Sigmoid colon (tissue), 7 donors: ENCODE measurements around the gene LRRC37A2. TPM values are rescaled to one million over a fixed set of nuclear protein-coding genes. Genes with fewer than 3 reads are reported as not detected.
"Not testable (repeated sequence)": the region's sequence is repeated elsewhere in the genome, so short reads cannot be mapped to it uniquely, and the experiment has no call there.

ENCODE experiments used
- DNase-seq: peaks from one replicate; pipeline ENCODE4 v3.0.0-alpha.2; 2019
- H3K27ac ChIP-seq, 4 donors: fragments of 200-600 bp; sonication (generic); one replicate each; pipeline ENCODE4 v1.5.1; 2016 to 2019; ENCODE audit warnings: mild to moderate bottlenecking in 1 of 4
- H3K27me3 ChIP-seq, 3 donors: fragments of 200-600 bp; sonication (generic); one replicate each; pipeline ENCODE4 v1.5.1; 2019; ENCODE audit warnings: mild to moderate bottlenecking in 1 of 3
- H3K36me3 ChIP-seq, 4 donors: fragments of 200-600 bp; sonication (generic); one replicate each; pipeline ENCODE4 v1.5.1; 2016 to 2019
- H3K4me1 ChIP-seq, 4 donors: fragments of 200-600 bp; sonication (generic); one replicate each; pipeline ENCODE4 v1.5.1; 2017 to 2019
- H3K4me3 ChIP-seq, 4 donors: fragments of 200-600 bp; sonication (generic); one replicate each; pipeline ENCODE4 v1.5.1; 2017 to 2019; ENCODE audit warnings: mild to moderate bottlenecking in 2 of 4, moderate library complexity in 1 of 4
- H3K9me3 ChIP-seq, 4 donors: fragments of 200-600 bp in 3 of 4; sonication (generic) in 3 of 4; one replicate each; pipeline versions ENCODE4 v1.5.1 to v1.6.1; 2013 to 2019
- WGBS, 2 donors: extraction: QIAGEN DNeasy Blood & Tissue Kit; methylation state at CpG; one replicate each; pipeline ENCODE4 v1.1.7; 2013; 5-methylcytosine and 5-hydroxymethylcytosine counted together
- intact Hi-C: fragments of 100-400 bp; cut with DNase I; formaldehyde crosslinking; loops from one replicate; pipeline ENCODE4 v1.15.1; 2023
- polyA plus RNA-seq, 3 donors: library from polyadenylated mRNA; stranded (reverse); fragments of 200-250 nt; gene quantifications; one replicate each; pipeline ENCODE4 v1.2.3, GENCODE V29; 2013
- total RNA-seq, 4 donors: library from RNA; depleted of rRNA; stranded (reverse); fragments of >200 nt; gene quantifications; one replicate each; pipeline ENCODE4 v1.1.0, GENCODE V29; 2016
- donor health status: healthy with polysubstance abuse.
- donor health status: Bipolar disorder and iron deficiency.
- donor health status: healthy.

Gene LRRC37A2
- total and polyA plus RNA-seq, 7 donors, result 1.8 to 15.8 (median 7.3) TPM

DNA sequence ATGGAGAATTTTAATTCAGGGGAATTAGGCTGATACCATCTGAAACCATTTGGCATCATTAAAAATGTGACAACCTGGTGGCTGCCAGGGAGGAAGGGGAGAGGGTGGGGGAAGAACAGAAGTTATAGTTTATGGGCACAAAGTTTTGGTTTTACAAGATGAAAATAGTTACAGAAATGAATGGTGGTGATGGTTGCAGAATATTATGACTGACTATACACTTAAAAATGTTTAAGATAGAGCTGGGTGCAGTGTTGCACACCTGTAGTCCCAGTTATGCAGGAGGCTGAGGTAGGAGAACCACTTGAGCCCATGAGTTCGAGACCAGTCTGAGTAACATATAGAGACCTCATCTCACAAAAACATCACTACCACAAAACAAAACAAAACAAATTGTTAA lies 54.7 kb downstream of the LRRC37A2 start:
- H3K27me3 ChIP-seq, H3K4me3 ChIP-seq, H3K36me3 ChIP-seq, DNase-seq, H3K4me1 ChIP-seq, H3K27ac ChIP-seq, intact Hi-C loops, H3K9me3 ChIP-seq: not testable (repeated sequence)
- no CpG with 5 or more reads among the region's 1 CpG for WGBS, 2 donors

DNA sequence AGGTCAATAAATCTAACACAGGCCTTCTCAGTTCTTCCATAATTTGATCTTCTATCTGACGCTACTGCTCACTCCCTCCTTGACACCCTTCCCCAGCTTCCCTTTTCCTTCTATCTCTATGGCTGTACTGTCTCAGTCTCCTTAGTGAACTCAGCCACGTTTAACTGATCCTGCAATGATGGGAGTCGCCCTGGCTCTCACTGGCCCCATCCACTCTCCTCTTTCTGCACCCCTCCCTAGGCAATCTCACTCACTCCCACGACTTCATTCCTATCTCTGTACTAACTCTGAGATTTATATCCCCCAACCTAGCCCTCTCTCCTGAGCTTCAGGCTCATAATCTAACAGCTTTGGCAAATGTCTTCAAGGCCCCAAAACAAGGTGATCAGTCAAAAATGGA lies 59.5 kb downstream of the LRRC37A2 start:
- H3K27me3 ChIP-seq, intact Hi-C loops: not testable (repeated sequence)
- no CpG with 5 or more reads among the region's 4 CpGs for WGBS, 2 donors

DNA sequence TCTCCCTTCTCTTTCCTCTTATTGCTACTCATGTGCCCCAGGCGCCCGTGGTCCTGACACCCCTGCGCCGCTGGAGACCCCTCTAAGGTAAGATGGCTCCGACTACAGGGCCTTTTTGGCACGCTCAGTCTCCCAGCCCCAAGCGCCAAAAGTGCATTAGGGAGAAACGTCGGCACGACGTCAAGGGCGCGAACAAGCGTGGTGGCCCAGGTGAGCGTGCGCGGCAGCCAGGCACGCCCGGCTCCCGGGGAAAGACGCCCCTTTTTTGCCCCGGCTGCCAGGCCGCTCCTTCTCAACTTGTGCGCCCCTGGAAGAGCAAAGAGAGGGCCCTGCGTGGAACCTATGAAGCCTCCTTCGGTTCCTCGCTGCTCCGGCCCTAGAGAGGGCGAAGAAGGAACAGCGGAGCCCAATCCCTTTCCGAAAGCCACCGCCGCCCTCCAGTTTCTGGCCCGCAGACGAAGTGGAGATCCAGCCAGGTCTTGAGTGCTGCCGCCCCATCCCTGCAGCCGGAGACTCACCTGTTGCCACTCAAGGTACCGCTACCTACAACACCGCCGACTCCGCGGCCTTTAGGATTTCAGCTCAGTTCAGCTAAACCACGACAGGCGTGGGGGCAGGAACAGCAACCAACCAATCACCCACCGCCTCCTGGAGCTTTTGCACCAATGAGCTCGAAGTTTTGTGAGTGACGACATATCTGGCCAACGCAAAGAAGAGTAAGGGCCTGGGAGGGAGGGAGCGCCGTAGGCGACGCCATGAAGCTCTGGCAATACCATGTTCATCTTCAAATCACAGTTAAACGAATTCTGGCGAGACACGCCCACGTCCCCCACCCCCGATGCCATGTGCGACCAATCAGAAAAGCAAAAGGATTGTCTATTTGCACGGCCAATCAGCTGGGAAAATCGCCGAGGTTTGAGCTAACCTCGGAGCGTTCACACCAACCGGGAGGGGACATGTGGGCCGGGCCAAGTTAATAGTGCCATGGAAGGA lies 67.1 kb downstream of the LRRC37A2 start, which contains the start of gene ARL17A:
Gene ARL17A, minus strand, starts transcription at position 609 of the 993 bp plus-strand sequence. CDS start 3,369 bp downstream, outside the sequence.
- H3K4me1 ChIP-seq, intact Hi-C loops, H3K27me3 ChIP-seq, H3K9me3 ChIP-seq, H3K36me3 ChIP-seq: not testable (repeated sequence)
- H3K27ac ChIP-seq, result peak within 1 kb of the TSS; percentile 61 to 83 (median 72)
- H3K4me3 ChIP-seq, result peak within 1 kb of the TSS in 1 of 4 donors; percentile 27
- peak; percentile 94 for DNase-seq
- 0% methylated on average over 12 to 15 of the region's 65 CpGs for WGBS, 2 donors

More for the DNA sequence above, 59.5 kb downstream of the LRRC37A2 start:
- not testable (repeated sequence) for H3K9me3 ChIP-seq, H3K27ac ChIP-seq, H3K4me1 ChIP-seq, H3K36me3 ChIP-seq, DNase-seq, H3K4me3 ChIP-seq

DNA sequence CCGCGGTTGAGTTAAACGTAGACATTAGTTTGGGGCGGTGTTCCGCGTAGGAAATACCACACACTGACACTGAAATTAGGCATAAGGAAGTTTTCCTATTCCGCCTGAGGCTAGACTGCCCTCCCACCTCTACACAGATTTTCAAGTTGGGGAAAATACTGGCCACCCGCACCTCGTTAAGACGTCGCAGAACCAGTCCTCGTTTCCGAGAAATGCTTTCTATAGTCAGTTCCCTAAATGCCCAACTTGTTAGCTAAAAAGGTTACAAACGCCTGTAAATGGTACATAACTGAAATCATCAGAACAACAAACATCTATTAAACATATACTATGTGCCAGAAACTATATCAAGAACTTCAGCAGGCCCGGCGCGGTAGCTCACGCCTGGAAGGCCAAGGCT lies 67.8 kb downstream of the LRRC37A2 start:
- Histone ChIP-seq H3K27ac (peak overlapping the region; percentile 61 to 83 (median 72)), H3K4me3 (peak overlapping the region in 1 of 4 donors; percentile 27)
- intact Hi-C loops, result not testable (repeated sequence)

DNA sequence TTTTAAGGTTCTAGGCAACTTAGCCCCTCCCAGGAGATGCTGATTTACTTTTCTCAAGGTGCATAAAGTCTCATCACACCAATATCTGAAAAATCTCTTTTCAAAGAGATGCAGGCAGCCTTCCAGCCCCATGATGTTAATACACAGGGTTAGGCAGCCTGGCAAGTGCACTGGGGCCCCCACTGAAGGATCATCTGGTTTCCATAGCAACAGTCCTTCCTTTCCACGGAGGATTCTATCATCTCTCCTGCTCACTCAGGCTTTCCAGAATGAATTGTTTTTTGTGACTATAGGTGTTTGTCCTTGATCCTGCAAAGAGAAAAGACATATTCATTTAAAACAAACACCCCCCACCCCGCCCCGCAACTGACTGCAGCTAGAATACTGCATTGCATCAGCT lies 73.2 kb downstream of the LRRC37A2 start:
- H3K36me3 ChIP-seq, DNase-seq, H3K27ac ChIP-seq, H3K27me3 ChIP-seq, H3K4me1 ChIP-seq, H3K4me3 ChIP-seq, intact Hi-C loops, H3K9me3 ChIP-seq: not testable (repeated sequence)
- no CpG with 5 or more reads among the region's 3 CpGs for WGBS, 2 donors

More for the DNA sequence above, 67.8 kb downstream of the LRRC37A2 start:
- not testable (repeated sequence) for H3K36me3 ChIP-seq, H3K9me3 ChIP-seq, H3K27me3 ChIP-seq, DNase-seq, H3K4me1 ChIP-seq
- 0 to 1% methylated on average over 5 to 9 of the region's 18 CpGs for WGBS, 2 donors

DNA sequence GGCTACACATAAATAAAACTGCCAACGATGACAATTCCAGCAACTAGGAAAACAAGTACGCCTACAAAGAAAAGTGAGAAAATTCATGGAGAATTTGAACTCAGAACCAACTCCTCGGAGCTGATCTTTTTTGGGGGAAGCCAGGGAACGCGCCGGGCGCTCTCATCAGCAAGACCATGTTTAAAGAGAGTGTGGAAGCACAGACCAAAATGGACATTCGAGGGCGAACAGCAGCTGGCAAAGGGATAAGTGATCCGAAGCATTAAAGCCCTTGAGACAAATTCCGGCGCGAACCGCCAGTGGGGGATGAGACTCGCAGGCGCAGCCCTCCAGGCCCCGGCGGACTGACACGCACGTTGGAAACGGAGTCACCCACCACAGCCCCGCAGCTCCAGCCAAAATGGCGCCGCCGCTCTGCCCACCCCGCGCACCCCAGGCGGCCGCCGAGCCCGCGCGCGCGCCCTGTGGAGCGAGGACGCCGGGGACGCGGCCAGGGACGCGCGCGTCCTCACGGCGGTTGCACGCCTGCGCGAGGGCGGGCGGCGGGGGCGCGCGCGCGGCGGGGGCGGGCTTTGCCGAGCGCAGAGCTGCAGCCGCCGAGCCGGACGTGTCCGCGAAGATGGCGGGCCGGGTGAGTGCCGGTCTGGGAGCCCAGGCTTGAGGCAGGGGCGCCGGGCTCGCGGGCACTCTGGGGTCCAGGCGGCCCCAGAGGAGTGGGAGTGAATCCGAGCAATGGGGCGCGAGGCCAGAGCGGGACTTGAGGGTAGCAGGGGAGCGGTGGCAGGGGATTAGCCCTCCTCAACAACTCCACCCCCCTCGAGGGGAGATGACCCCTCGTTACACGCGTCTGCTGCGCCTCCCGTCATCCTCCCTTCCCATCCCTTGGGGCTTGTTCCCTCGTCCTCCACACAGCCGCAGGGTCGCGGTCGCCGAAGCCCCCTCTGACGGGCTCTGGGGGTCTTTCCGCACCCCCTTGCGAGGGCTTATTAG lies 78.2 kb downstream of the LRRC37A2 start, which contains the start of gene NSF:
Gene NSF, plus strand, starts transcription at position 513 of the 990 bp plus-strand sequence. Its CDS starts 107 bp downstream, at position 620.
- DNase-seq, H3K9me3 ChIP-seq, H3K27me3 ChIP-seq, H3K4me1 ChIP-seq, H3K36me3 ChIP-seq, H3K4me3 ChIP-seq, intact Hi-C loops, H3K27ac ChIP-seq: not testable (repeated sequence)
- no CpG with 5 or more reads among the region's 95 CpGs for WGBS, 2 donors

DNA sequence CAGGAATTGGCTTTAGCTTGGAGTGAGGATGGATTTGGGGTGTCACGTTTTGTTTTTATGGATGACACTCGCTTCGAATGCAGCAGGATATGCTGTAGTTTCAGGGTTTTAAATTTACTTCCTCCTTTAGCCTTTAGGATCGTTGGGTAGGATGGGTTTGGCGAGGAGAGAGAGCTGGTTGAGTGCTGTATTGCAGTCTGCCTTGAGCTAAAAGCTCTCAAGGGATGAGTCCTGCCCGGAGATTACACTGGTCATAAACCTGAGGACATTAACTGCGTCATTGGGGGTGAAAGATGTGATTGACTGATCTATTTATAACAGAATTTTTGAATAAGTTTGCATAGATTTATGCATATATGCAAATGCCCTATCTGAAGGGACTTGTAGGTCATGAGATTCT lies 79.1 kb downstream of the LRRC37A2 start:
- H3K4me1 ChIP-seq, H3K4me3 ChIP-seq, DNase-seq, H3K27me3 ChIP-seq, H3K9me3 ChIP-seq, H3K36me3 ChIP-seq, H3K27ac ChIP-seq, intact Hi-C loops: not testable (repeated sequence)
- WGBS, 2 donors, result no CpG with 5 or more reads among the region's 7 CpGs

DNA sequence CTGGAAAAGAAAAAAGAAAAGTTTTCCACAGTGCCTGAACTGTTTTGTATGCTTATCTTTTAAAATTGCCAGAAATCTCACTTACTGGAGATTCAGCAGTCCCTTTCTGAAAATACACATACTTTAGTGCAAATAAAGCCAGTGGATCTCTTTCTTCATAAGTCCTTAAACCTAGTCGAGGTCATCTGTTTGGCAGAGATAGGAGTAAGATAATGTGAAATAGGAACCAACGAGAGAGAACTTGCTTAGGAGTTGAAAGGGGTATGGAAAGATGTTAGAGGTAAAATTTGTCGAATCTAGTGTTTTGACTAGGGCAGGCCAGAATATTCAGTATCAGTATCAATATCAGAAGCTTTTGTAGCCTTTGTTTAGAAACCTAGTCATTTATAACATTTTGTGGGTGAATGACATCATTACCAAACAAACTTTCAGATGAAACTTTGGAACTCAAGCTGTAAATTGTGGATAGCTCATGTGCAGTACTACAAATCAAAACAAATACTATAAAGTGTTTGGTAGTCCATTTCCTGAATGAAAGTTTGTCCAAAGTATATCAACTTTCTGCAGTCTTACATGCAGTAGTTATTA lies 86.2 kb downstream of the LRRC37A2 start:
- not testable (repeated sequence) for H3K36me3 ChIP-seq, H3K27ac ChIP-seq
- 8 to 38% methylated on average over 2 of the region's 3 CpGs for WGBS, 2 donors

DNA sequence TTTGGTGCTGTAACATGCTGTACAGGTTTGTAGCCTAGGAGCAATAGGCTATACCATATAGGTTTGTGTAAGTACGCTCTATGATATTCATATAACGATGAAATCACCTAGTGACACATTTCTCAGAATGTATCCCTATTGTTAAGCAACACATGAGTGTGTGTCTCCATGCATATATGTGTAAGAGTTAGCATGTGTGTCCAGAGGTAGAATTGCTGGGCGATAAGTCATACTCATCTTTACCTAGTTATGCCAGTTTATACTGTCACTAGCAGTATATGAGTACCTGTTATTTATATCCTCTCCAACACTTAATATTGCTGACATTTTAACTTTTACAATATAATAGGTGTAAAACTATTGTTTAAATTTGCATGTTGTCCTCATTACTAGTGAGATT lies 88.5 kb downstream of the LRRC37A2 start:
- H3K9me3 ChIP-seq, H3K27ac ChIP-seq, intact Hi-C loops, H3K4me3 ChIP-seq, H3K36me3 ChIP-seq, H3K4me1 ChIP-seq, H3K27me3 ChIP-seq, DNase-seq: not testable (repeated sequence)
- WGBS, 2 donors, result no CpG with 5 or more reads among the region's 3 CpGs

More for the DNA sequence above, 86.2 kb downstream of the LRRC37A2 start:
- H3K4me3 ChIP-seq, H3K4me1 ChIP-seq, H3K27me3 ChIP-seq, DNase-seq, H3K9me3 ChIP-seq, intact Hi-C loops: not testable (repeated sequence)

DNA sequence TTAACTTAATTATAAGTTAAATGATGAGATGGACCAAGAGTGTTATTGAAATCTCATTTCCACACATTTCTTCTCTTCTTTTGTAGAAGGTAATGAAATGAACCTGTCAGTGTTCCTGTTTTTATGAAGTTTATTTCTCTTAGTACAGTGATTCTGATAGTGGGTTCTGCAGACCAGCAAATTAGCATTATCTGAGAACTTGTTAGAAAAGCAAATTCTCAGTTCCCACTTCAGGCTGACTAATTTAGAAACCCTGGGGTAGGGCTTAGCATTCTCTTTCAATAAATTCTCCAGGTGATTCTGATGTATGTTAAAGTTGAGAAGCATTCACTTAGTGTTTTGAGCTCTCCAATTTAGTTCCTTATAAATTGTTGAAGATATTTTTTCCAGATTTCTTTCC lies 90.9 kb downstream of the LRRC37A2 start:
- intact Hi-C loops, H3K4me3 ChIP-seq, H3K4me1 ChIP-seq, H3K9me3 ChIP-seq, H3K36me3 ChIP-seq, DNase-seq, H3K27ac ChIP-seq, H3K27me3 ChIP-seq: not testable (repeated sequence)
